HG02870 (cell line): ENCODE measurements around the gene EMC6.
"Not testable (repeated sequence)": the region's sequence is repeated elsewhere in the genome, so short reads cannot be mapped to it uniquely, and the experiment has no call there.

ENCODE experiments used
- ATAC-seq: cut with Tn5 transposase; IDR thresholded peaks from one replicate; pipeline ENCODE4 v1.9.1; 2021; ENCODE audit warnings: mild to moderate bottlenecking, moderate library complexity; ENCODE audit not compliant: unreplicated experiment

EMC6 gene

GRCh38 chr17:3679531-3680126 is 11.0 kb downstream of the EMC6 start:
- no peak for ATAC-seq

GRCh38 chr17:3681057-3681456 is 12.4 kb downstream of the EMC6 start:
- ATAC-seq: no peak

GRCh38 chr17:3681565-3681964 is 13.0 kb downstream of the EMC6 start:
- no peak for ATAC-seq

GRCh38 chr17:3682033-3682432 is 13.4 kb downstream of the EMC6 start:
- ATAC-seq: no peak

GRCh38 chr17:3683054-3683511 is 14.5 kb downstream of the EMC6 start:
- peak; percentile 50 for ATAC-seq

GRCh38 chr17:3685174-3685573 is 16.6 kb downstream of the EMC6 start:
- no peak for ATAC-seq

- no peak for ATAC-seq
Observed at GRCh38 chr17:3688027-3688553, 19.5 kb downstream of the EMC6 start.

- ATAC-seq: no peak
Observed at GRCh38 chr17:3688852-3689261, 20.2 kb downstream of the EMC6 start.

- ATAC-seq: no peak
Observed at GRCh38 chr17:3689262-3690093, 20.9 kb downstream of the EMC6 start.

GRCh38 chr17:3690094-3690715 is 21.6 kb downstream of the EMC6 start:
- ATAC-seq: no peak

GRCh38 chr17:3691617-3692067 is 23.0 kb downstream of the EMC6 start:
- no peak for ATAC-seq

GRCh38 chr17:3692346-3692745 is 23.7 kb downstream of the EMC6 start:
- ATAC-seq: no peak

- ATAC-seq: no peak
Observed at GRCh38 chr17:3693141-3693540, 24.5 kb downstream of the EMC6 start.

- peak; percentile 62 for ATAC-seq
Observed at GRCh38 chr17:3693829-3694231, 25.2 kb downstream of the EMC6 start.

GRCh38 chr17:3695129-3695722 is 26.6 kb downstream of the EMC6 start:
- no peak for ATAC-seq

GRCh38 chr17:3695723-3696411 is 27.3 kb downstream of the EMC6 start, which contains the start of gene P2RX5:
Gene P2RX5, minus strand, starts transcription at chr17:3696155. Its CDS starts 150 bp downstream, at chr17:3696005.
- no peak for ATAC-seq

- no peak for ATAC-seq
Observed at GRCh38 chr17:3697103-3697476, 28.5 kb downstream of the EMC6 start.

- no peak for ATAC-seq
Observed at GRCh38 chr17:3698139-3698538, 29.5 kb downstream of the EMC6 start.

- ATAC-seq: no peak
Observed at GRCh38 chr17:3699951-3700350, 31.3 kb downstream of the EMC6 start.

- ATAC-seq: not testable (repeated sequence)
Observed at GRCh38 chr17:3702041-3702539, 33.5 kb downstream of the EMC6 start.
